HepG2 (cell line): ENCODE results near the gene WLS. TPM values are rescaled to one million over a fixed set of nuclear protein-coding genes. Genes with fewer than 3 reads are reported as not detected.

ENCODE experiments used
- ATAC-seq: fragments of 200-7000 bp; cut with Tn5 transposase; 3 replicates; pipeline ENCODE4 v1.9.1; 2020; ENCODE audit warnings: mild to moderate bottlenecking, moderate library complexity
- BruUV-seq: library from RNA; stranded (reverse); fragments of 400-500 nt; replicated peaks from 2 replicates; lab custom pipeline; 2021; lab: Mats Ljungman, UMichigan
- CTCF ChIA-PET: fragments of 300-600 bp; formaldehyde crosslinking; extraction: SDS; loops from one replicate; lab custom pipeline; 2021; ENCODE audit warnings: low total read pairs, inconsistent platforms, low intra/inter-chr PET ratio; lab: Yijun Ruan, JAX
- POLR2A ChIA-PET: fragments of 350-600 bp; sonication (Branson Sonifier 250); formaldehyde crosslinking; loops from one replicate; lab custom pipeline; 2020; ENCODE audit warnings: antibody characterized with exemption, inconsistent platforms; lab: Yijun Ruan, JAX
- DNase-seq: peaks from one replicate; pipeline ENCODE4 v3.0.0-alpha.2; 2015; ENCODE audit warnings: low spot score
- FAIRE-seq: peaks from 3 replicates; lab custom pipeline; 2011; peaks lifted over from hg19 to GRCh38; lab: Jason Lieb, UNC
- H2AFZ ChIP-seq: one replicate; pipeline ENCODE4 v1.6.1; 2011; ENCODE audit warnings: low read length, inconsistent platforms
- H3K27ac ChIP-seq: fragments of 300-600 bp; 3 replicates; pipeline ENCODE4 v1.8.0; 2011; ENCODE audit warnings: mixed run types, mild to moderate bottlenecking, mixed read lengths, low read length, inconsistent platforms; ENCODE audit not compliant: insufficient read depth; ENCODE audit errors: extremely low read length
- H3K27me3 ChIP-seq, 2 experiments: fragments of 200-600 bp in 1 of 2; 2 replicates in 1 of 2; 3 replicates in 1 of 2; pipeline versions ENCODE4 v1.6.0 to v1.8.0; 2011; ENCODE audit warnings: low read length in 2 of 2, mild to moderate bottlenecking in 2 of 2, moderate library complexity in 2 of 2, inconsistent platforms in 1 of 2; ENCODE audit not compliant: insufficient read depth in 2 of 2, control insufficient read depth in 1 of 2
- H3K36me3 ChIP-seq, 2 experiments: fragments of 200-600 bp in 1 of 2; replicated peaks in 1 of 2; 2 replicates in 1 of 2; 3 replicates in 1 of 2; pipeline versions ENCODE4 v1.5.1 to v1.8.0; 2011; ENCODE audit warnings: low read length in 2 of 2, inconsistent platforms in 1 of 2; ENCODE audit not compliant: insufficient read depth in 2 of 2, control insufficient read depth in 1 of 2
- H3K4me1 ChIP-seq: 2 replicates; pipeline ENCODE4 v1.5.1; 2012; ENCODE audit warnings: low read length, inconsistent platforms; ENCODE audit not compliant: insufficient read depth
- H3K4me2 ChIP-seq: 2 replicates; pipeline ENCODE4 v1.6.0; 2011; ENCODE audit warnings: low read depth, low read length, inconsistent platforms
- H3K4me3 ChIP-seq, 3 experiments: fragments of 200-600 bp in 1 of 3; sonication (generic), shearing (Covaris generic) in 1 of 3; replicated peaks in 1 of 3; 2 replicates each; pipeline ENCODE4 v1.5.1; 2011 to 2016; ENCODE audit warnings: low read length in 3 of 3, inconsistent platforms in 2 of 3, low read depth in 2 of 3, mild to moderate bottlenecking in 2 of 3, control low read depth in 1 of 3, mixed read lengths in 1 of 3; ENCODE audit not compliant: insufficient read depth in 1 of 3
- H3K79me2 ChIP-seq: one replicate; pipeline ENCODE4 v1.6.1; 2011; ENCODE audit warnings: low read length, inconsistent platforms; ENCODE audit not compliant: insufficient read depth
- H3K9ac ChIP-seq: 2 replicates; pipeline ENCODE4 v1.6.0; 2011; ENCODE audit warnings: mild to moderate bottlenecking, low read depth, low read length, inconsistent platforms; ENCODE audit not compliant: insufficient read depth
- H3K9me3 ChIP-seq: 2 replicates; pipeline ENCODE4 v1.5.1; 2012; ENCODE audit warnings: mild to moderate bottlenecking, low read length
- H4K20me1 ChIP-seq: 2 replicates; pipeline ENCODE4 v1.6.0; 2011; ENCODE audit warnings: inconsistent platforms, mild to moderate bottlenecking, low read length, moderate library complexity; ENCODE audit not compliant: insufficient read depth
- ATAD3A ChIP-seq: sonication (generic); formaldehyde crosslinking; IDR thresholded peaks from 2 replicates; pipeline ENCODE4 v1.4.0; 2020; ENCODE audit warnings: missing genetic modification reagents
- CHD4 ChIP-seq: fragments of 200-600 bp; sonication (generic); IDR thresholded peaks from 2 replicates; pipeline ENCODE4 v1.7.0; 2017; ENCODE audit warnings: mild to moderate bottlenecking, low read length, borderline replicate concordance
- EEA1 ChIP-seq: sonication (generic); formaldehyde crosslinking; IDR thresholded peaks from 2 replicates; pipeline ENCODE4 v1.5.1; 2020; ENCODE audit warnings: mild to moderate bottlenecking, missing genetic modification reagents, borderline replicate concordance
- FOXO1 ChIP-seq: sonication (generic); formaldehyde crosslinking; IDR thresholded peaks from 2 replicates; pipeline ENCODE4 v1.4.0; 2020; ENCODE audit warnings: missing genetic modification reagents
- IKZF1 ChIP-seq: fragments of 450-650 bp; IDR thresholded peaks from 2 replicates; pipeline ENCODE4 v1.7.1; 2016
- MTF1 ChIP-seq: sonication (generic); formaldehyde crosslinking; IDR thresholded peaks from 2 replicates; pipeline ENCODE4 v1.5.0; 2020; ENCODE audit warnings: missing genetic modification reagents
- NRL ChIP-seq: sonication (generic); formaldehyde crosslinking; IDR thresholded peaks from 2 replicates; pipeline ENCODE4 v1.5.0; 2020; ENCODE audit warnings: missing genetic modification reagents, mild to moderate bottlenecking, moderate library complexity, borderline replicate concordance
- PAF1 ChIP-seq: IDR thresholded peaks from 2 replicates; pipeline ENCODE4 v1.6.1; 2016; ENCODE audit warnings: missing genetic modification reagents, missing compliant biosample characterization
- PITX1 ChIP-seq: sonication (generic); formaldehyde crosslinking; IDR thresholded peaks from 2 replicates; pipeline ENCODE4 v1.5.1; 2020; ENCODE audit warnings: mild to moderate bottlenecking, missing genetic modification reagents
- SYNCRIP ChIP-seq: fragments of 200-400 bp; formaldehyde crosslinking; IDR thresholded peaks from 2 replicates; pipeline ENCODE4 v1.6.1; 2018; ENCODE audit warnings: mild to moderate bottlenecking, low read depth, low read length; ENCODE audit not compliant: insufficient read depth
- TRIM24 ChIP-seq: sonication (generic); formaldehyde crosslinking; IDR thresholded peaks from 2 replicates; pipeline ENCODE4 v1.8.0; 2022; ENCODE audit warnings: mild to moderate bottlenecking, missing genetic modification reagents
- ZEB1 ChIP-seq: IDR thresholded peaks from 2 replicates; pipeline ENCODE4 v1.6.1; 2012; ENCODE audit warnings: mild to moderate bottlenecking, low read depth, inconsistent platforms; ENCODE audit not compliant: insufficient replicate concordance
- ZNF230 ChIP-seq: sonication (generic); formaldehyde crosslinking; IDR thresholded peaks from 2 replicates; pipeline ENCODE4 v1.4.0; 2020; ENCODE audit warnings: mild to moderate bottlenecking, missing genetic modification reagents
- ZNF468 ChIP-seq: sonication (generic); formaldehyde crosslinking; IDR thresholded peaks from 2 replicates; pipeline ENCODE4 v1.8.0; 2022; ENCODE audit warnings: mild to moderate bottlenecking, moderate library complexity, missing genetic modification reagents
- ZNF747 ChIP-seq: sonication (generic); formaldehyde crosslinking; IDR thresholded peaks from 2 replicates; pipeline ENCODE4 v1.8.1; 2023; ENCODE audit warnings: missing genetic modification reagents, mild to moderate bottlenecking, borderline replicate concordance
- ZNF749 ChIP-seq: sonication (generic); formaldehyde crosslinking; IDR thresholded peaks from 2 replicates; pipeline ENCODE4 v1.8.0; 2022; ENCODE audit warnings: mild to moderate bottlenecking, missing genetic modification reagents, moderate library complexity, borderline replicate concordance
- WGBS: methylation state at CpG from one replicate; pipeline ENCODE4 v1.1.6; 2017; ENCODE audit warnings: low lambda C conversion rate; 5-methylcytosine and 5-hydroxymethylcytosine counted together
- in situ Hi-C: cut with HindIII; loops from 2 replicates; pipeline ENCODE4 v1.10.0; 2017; ENCODE audit warnings: low pct_unique_long_range_greater_than_20kb; ENCODE audit not compliant: extremely low pct_ligation_motif_present
- intact Hi-C: fragments of 100-400 bp; cut with micrococcal nuclease; formaldehyde crosslinking; loops from one replicate; pipeline ENCODE4 v1.10.0; 2022; ENCODE audit not compliant: unreplicated experiment
- polyA plus RNA-seq, 8 experiments: library from polyadenylated mRNA; depleted of rRNA in 3 of 8; stranded (reverse) in 7 of 8; unstranded in 1 of 8; fragments of >200 nt; fragmentation: Illumina TruSeq in 4 of 8; extraction: Trizol in 4 of 8; gene quantifications; 2 replicates each; pipeline versions ENCODE4 v1.2.1 to v1.2.3, GENCODE V29; 2011 to 2016; ENCODE audit warnings: low read depth in 4 of 8, missing spikeins in 1 of 8, mixed read lengths in 1 of 8; ENCODE audit not compliant: insufficient read depth in 1 of 8
- total RNA-seq, 5 experiments: library from RNA; depleted of rRNA; stranded (reverse); fragments of >200 nt; fragmentation: Illumina TruSeq; extraction: Trizol; gene quantifications; 2 replicates each; pipeline ENCODE4 v1.2.3, GENCODE V29; 2016; ENCODE audit warnings: low read depth in 1 of 5
- TF ChIP-seq, protein P1 (sequence below): sonication (generic); formaldehyde crosslinking; IDR thresholded peaks from 2 replicates; pipeline ENCODE4 v1.5.1; 2020; ENCODE audit warnings: missing genetic modification reagents, mild to moderate bottlenecking, borderline replicate concordance
- TF ChIP-seq, protein P2 (sequence below): sonication (generic); formaldehyde crosslinking; IDR thresholded peaks from 2 replicates; pipeline ENCODE4 v1.4.0; 2020; ENCODE audit warnings: missing genetic modification reagents
- TF ChIP-seq, protein P3 (sequence below): sonication (generic); formaldehyde crosslinking; IDR thresholded peaks from 2 replicates; pipeline ENCODE4 v1.5.0; 2020; ENCODE audit warnings: mild to moderate bottlenecking, missing genetic modification reagents
- TF ChIP-seq, protein P4 (sequence below): fragments of 450-650 bp; IDR thresholded peaks from 2 replicates; pipeline ENCODE4 v1.6.1; 2016

Gene WLS
- total and polyA plus RNA-seq, 2 of the 13 experiments (the other 11 are each of a cell fraction or from before 2014, with no cell fraction given): not detected

DNA sequence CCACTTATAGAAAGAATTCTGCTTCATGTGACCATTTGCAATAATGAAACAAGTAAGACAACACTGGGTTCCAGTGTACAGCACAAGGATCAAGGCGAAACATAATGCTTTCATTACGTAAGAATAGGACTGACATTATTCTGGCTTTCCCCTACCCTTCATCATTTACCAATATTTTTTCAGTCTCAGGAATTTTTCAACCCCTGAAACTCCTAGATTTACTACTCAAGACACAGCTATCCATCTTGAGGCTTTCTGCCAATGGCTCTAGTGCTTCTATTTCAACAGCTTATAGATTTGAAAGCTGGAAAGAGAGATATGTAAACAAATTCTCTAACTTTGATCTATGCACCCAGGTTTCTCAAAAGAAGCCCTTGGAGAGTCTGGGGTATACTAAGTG, 48.4 kb downstream of the WLS start:
- 0% methylated on average over 2 of the region's 2 CpGs for WGBS
- Histone ChIP-seq H3K4me2 (no peak overlapping the region), H3K27me3 (no peaks in the 10 kb centered on the region), H3K36me3 (no peaks in the 10 kb centered on the region), H3K27ac (no peak overlapping the region), H3K4me3 (no peak overlapping the region), H3K4me1 (no peaks in the 10 kb centered on the region), H3K9ac (no peak overlapping the region), H3K79me2 (no peaks in the 10 kb centered on the region), H2AFZ (no peak overlapping the region), H4K20me1 (no peaks in the 10 kb centered on the region), H3K9me3 (no peaks in the 10 kb centered on the region)
- FAIRE-seq (no peak), DNase-seq (no peak), ATAC-seq (no peak)
- ChIA-PET CTCF (no interaction called here), POLR2A (no interaction called here)
- intact Hi-C loops: no loop called here
- no TSS peak for BruUV-seq
- in situ Hi-C loops: no loop called here
- TF ChIP-seq CHD4 (no peak), NRL (CRISPR knock-in tag) (no peak), ZNF468 (CRISPR knock-in tag) (no peak), PAF1 (CRISPR knock-in tag) (no peak), ATAD3A (no peak), ZEB1 (no peak), PITX1 (CRISPR knock-in tag) (no peak), SYNCRIP (no peak), TRIM24 (no peak), ZNF749 (CRISPR knock-in tag) (no peak), ZNF747 (no peak), MTF1 (no peak), EEA1 (CRISPR knock-in tag) (no peak), IKZF1 (no peak), FOXO1 (CRISPR knock-in tag) (no peak), ZNF230 (no peak)
- TF ChIP-seq, protein P1, sequence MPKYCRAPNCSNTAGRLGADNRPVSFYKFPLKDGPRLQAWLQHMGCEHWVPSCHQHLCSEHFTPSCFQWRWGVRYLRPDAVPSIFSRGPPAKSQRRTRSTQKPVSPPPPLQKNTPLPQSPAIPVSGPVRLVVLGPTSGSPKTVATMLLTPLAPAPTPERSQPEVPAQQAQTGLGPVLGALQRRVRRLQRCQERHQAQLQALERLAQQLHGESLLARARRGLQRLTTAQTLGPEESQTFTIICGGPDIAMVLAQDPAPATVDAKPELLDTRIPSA (CRISPR knock-in tag): no peak
- TF ChIP-seq, protein P2, sequence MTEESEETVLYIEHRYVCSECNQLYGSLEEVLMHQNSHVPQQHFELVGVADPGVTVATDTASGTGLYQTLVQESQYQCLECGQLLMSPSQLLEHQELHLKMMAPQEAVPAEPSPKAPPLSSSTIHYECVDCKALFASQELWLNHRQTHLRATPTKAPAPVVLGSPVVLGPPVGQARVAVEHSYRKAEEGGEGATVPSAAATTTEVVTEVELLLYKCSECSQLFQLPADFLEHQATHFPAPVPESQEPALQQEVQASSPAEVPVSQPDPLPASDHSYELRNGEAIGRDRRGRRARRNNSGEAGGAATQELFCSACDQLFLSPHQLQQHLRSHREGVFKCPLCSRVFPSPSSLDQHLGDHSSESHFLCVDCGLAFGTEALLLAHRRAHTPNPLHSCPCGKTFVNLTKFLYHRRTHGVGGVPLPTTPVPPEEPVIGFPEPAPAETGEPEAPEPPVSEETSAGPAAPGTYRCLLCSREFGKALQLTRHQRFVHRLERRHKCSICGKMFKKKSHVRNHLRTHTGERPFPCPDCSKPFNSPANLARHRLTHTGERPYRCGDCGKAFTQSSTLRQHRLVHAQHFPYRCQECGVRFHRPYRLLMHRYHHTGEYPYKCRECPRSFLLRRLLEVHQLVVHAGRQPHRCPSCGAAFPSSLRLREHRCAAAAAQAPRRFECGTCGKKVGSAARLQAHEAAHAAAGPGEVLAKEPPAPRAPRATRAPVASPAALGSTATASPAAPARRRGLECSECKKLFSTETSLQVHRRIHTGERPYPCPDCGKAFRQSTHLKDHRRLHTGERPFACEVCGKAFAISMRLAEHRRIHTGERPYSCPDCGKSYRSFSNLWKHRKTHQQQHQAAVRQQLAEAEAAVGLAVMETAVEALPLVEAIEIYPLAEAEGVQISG (CRISPR knock-in tag): no peak
- TF ChIP-seq, protein P3, sequence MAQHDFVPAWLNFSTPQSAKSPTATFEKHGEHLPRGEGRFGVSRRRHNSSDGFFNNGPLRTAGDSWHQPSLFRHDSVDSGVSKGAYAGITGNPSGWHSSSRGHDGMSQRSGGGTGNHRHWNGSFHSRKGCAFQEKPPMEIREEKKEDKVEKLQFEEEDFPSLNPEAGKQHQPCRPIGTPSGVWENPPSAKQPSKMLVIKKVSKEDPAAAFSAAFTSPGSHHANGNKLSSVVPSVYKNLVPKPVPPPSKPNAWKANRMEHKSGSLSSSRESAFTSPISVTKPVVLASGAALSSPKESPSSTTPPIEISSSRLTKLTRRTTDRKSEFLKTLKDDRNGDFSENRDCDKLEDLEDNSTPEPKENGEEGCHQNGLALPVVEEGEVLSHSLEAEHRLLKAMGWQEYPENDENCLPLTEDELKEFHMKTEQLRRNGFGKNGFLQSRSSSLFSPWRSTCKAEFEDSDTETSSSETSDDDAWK (CRISPR knock-in tag): no peak
- TF ChIP-seq, protein P4, sequence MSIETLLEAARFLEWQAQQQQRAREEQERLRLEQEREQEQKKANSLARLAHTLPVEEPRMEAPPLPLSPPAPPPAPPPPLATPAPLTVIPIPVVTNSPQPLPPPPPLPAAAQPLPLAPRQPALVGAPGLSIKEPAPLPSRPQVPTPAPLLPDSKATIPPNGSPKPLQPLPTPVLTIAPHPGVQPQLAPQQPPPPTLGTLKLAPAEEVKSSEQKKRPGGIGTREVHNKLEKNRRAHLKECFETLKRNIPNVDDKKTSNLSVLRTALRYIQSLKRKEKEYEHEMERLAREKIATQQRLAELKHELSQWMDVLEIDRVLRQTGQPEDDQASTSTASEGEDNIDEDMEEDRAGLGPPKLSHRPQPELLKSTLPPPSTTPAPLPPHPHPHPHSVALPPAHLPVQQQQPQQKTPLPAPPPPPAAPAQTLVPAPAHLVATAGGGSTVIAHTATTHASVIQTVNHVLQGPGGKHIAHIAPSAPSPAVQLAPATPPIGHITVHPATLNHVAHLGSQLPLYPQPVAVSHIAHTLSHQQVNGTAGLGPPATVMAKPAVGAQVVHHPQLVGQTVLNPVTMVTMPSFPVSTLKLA: no peak
